OCI-LY7 (cell line): ENCODE results near the gene PXDN. TPM values are rescaled to one million over a fixed set of nuclear protein-coding genes. Genes with fewer than 3 reads are reported as not detected.

Experiments used
- BruUV-seq: library from RNA; stranded (reverse); fragments of 400-500 nt; replicated peaks from 2 replicates; lab custom pipeline; 2021; lab: Mats Ljungman, UMichigan
- CTCF ChIA-PET: fragments of 300-600 bp; sonication (Branson Sonifier 250); formaldehyde crosslinking; loops from one replicate; lab custom pipeline; 2022; ENCODE audit warnings: antibody characterized with exemption; ENCODE audit not compliant: unreplicated experiment; lab: Charles Lee
- POLR2A ChIA-PET: fragments of 300-600 bp; sonication (Branson Sonifier 250); formaldehyde crosslinking; loops from one replicate; lab custom pipeline; 2022; ENCODE audit warnings: antibody characterized with exemption; lab: Charles Lee
- DNase-seq: peaks from one replicate; pipeline ENCODE4 v3.0.0-alpha.2; 2015; ENCODE audit warnings: low spot score
- H2AFZ ChIP-seq: fragments of 200-600 bp; sonication (generic), shearing (Covaris generic); 2 replicates; pipeline ENCODE4 v1.6.1; 2014; ENCODE audit warnings: mild to moderate bottlenecking, antibody characterized with exemption, low read length, moderate library complexity
- H3K27ac ChIP-seq: fragments of 200-600 bp; sonication (generic); 2 replicates; pipeline ENCODE4 v1.5.1; 2014; ENCODE audit warnings: mixed run types, low read depth, mild to moderate bottlenecking, moderate library complexity, low read length, inconsistent platforms; ENCODE audit not compliant: poor library complexity, severe bottlenecking
- H3K36me3 ChIP-seq: fragments of 200-600 bp; sonication (generic); 2 replicates; pipeline ENCODE4 v1.6.1; 2014; ENCODE audit warnings: mild to moderate bottlenecking, antibody characterized with exemption, low read length, moderate library complexity, mixed read lengths; ENCODE audit not compliant: insufficient read depth
- H3K4me1 ChIP-seq: fragments of 200-600 bp; sonication (generic); 2 replicates; pipeline ENCODE4 v1.5.1; 2014; ENCODE audit warnings: mild to moderate bottlenecking, low read length; ENCODE audit not compliant: insufficient read depth, poor library complexity, severe bottlenecking
- H3K4me2 ChIP-seq: fragments of 200-600 bp; sonication (generic); 2 replicates; pipeline ENCODE4 v1.6.1; 2014; ENCODE audit warnings: mild to moderate bottlenecking, low read length
- H3K4me3 ChIP-seq: fragments of 200-600 bp; sonication (generic); 2 replicates; pipeline ENCODE4 v1.5.1; 2014; ENCODE audit warnings: mild to moderate bottlenecking, low read depth, low read length; ENCODE audit not compliant: poor library complexity, severe bottlenecking
- H3K79me2 ChIP-seq: fragments of 200-600 bp; sonication (generic); 2 replicates; pipeline ENCODE4 v1.6.1; 2016; ENCODE audit warnings: low read depth, mild to moderate bottlenecking, low read length, moderate library complexity, mixed read lengths; ENCODE audit not compliant: insufficient read depth
- H3K9me2 ChIP-seq: fragments of 200-600 bp; sonication (generic); 2 replicates; pipeline ENCODE4 v1.6.1; 2016; ENCODE audit warnings: mild to moderate bottlenecking, low read length, mixed read lengths; ENCODE audit not compliant: insufficient read depth
- H3K9me3 ChIP-seq: fragments of 200-600 bp; sonication (generic); 2 replicates; pipeline ENCODE4 v1.6.1; 2014; ENCODE audit warnings: mild to moderate bottlenecking, mixed run types, low read length, mixed read lengths
- H4K20me1 ChIP-seq: fragments of 200-600 bp; sonication (generic); 2 replicates; pipeline ENCODE4 v1.6.1; 2014; ENCODE audit warnings: mild to moderate bottlenecking, antibody characterized with exemption, low read length, moderate library complexity, mixed read lengths; ENCODE audit not compliant: insufficient read depth
- CTCF ChIP-seq: fragments of 200-600 bp; sonication (generic); conservative IDR thresholded peaks from 2 replicates; pipeline ENCODE4 v1.5.1; 2014; ENCODE audit warnings: mild to moderate bottlenecking, antibody characterized with exemption, low read length, moderate library complexity, mixed read lengths
- EZH2phosphoT487 ChIP-seq: fragments of 200-600 bp; sonication (generic); IDR thresholded peaks from 2 replicates; pipeline ENCODE4 v1.6.1; 2018; ENCODE audit warnings: low read depth, borderline replicate concordance, mild to moderate bottlenecking, mixed run types, antibody characterized with exemption, low read length, moderate library complexity, mixed read lengths
- intact Hi-C: fragments of 100-400 bp; cut with micrococcal nuclease; formaldehyde crosslinking; loops from one replicate; pipeline ENCODE4 v1.10.0; 2022; ENCODE audit not compliant: unreplicated experiment
- total RNA-seq, 2 experiments: library from RNA; depleted of rRNA in 1 of 2; stranded (reverse); fragments of >200 nt in 1 of 2; shearing (Covaris generic) in 1 of 2; gene quantifications; 2 replicates each; pipeline ENCODE4 v1.2.3, GENCODE V29; 2014 to 2022

Gene PXDN
- total RNA-seq, 2 experiments from 2014 or later = not detected

GRCh38 chr2:1715184-1716013 is 28.9 kb downstream of the PXDN start:
- intact Hi-C loops = no loop called here
- DNase-seq = no peak
- H4K20me1 ChIP-seq = no peaks in the 10 kb centered on the region
- no peaks in the 10 kb centered on the region for H3K9me3 ChIP-seq
- H3K4me2 ChIP-seq = no peak overlapping the region
- no peaks in the 10 kb centered on the region for H3K79me2 ChIP-seq
- H2AFZ ChIP-seq = no peak overlapping the region
- POLR2A ChIA-PET = interaction anchor here (0.6 kb wide), 1 partner anchor 341 kb away, joined by 4 read pairs; no protein-coding TSS in a partner anchor
- CTCF ChIA-PET = no interaction called here
- no peak overlapping the region for H3K4me3 ChIP-seq
- no peak overlapping the region for H3K27ac ChIP-seq
- H3K4me1 ChIP-seq = no peaks in the 10 kb centered on the region
- no peaks in the 10 kb centered on the region for H3K36me3 ChIP-seq
- H3K9me2 ChIP-seq = no peaks in the 10 kb centered on the region
- TF ChIP-seq EZH2phosphoT487 = no peak
- no peak for TF ChIP-seq CTCF
- no TSS peak for BruUV-seq

- H3K4me3 ChIP-seq = no peak overlapping the region
- CTCF ChIA-PET = no interaction called here
- H3K9me3 ChIP-seq = no peaks in the 10 kb centered on the region
- intact Hi-C loops = no loop called here
- POLR2A ChIA-PET = no interaction called here
- no peak overlapping the region for H2AFZ ChIP-seq
- H3K4me2 ChIP-seq = no peak overlapping the region
- no TSS peak for BruUV-seq
- H3K27ac ChIP-seq = no peak overlapping the region
- no peaks in the 10 kb centered on the region for H3K36me3 ChIP-seq
- no peaks in the 10 kb centered on the region for H3K79me2 ChIP-seq
- no peak for DNase-seq
- no peaks in the 10 kb centered on the region for H3K4me1 ChIP-seq
- no peaks in the 10 kb centered on the region for H3K9me2 ChIP-seq
- H4K20me1 ChIP-seq = no peaks in the 10 kb centered on the region
- TF ChIP-seq CTCF (no peak), EZH2phosphoT487 (no peak)
Measured at GRCh38 chr2:1714291-1715064, 29.8 kb downstream of the PXDN start.
